ENCODE measurements around the gene RPL7A.
A peak's percentile ranks its signal among the peaks of the same experiment; 100 is the strongest.
"Not testable (repeated sequence)": the region's sequence is repeated elsewhere in the genome, so short reads cannot be mapped to it uniquely, and the experiment has no call there.

Gene RPL7A

DNA sequence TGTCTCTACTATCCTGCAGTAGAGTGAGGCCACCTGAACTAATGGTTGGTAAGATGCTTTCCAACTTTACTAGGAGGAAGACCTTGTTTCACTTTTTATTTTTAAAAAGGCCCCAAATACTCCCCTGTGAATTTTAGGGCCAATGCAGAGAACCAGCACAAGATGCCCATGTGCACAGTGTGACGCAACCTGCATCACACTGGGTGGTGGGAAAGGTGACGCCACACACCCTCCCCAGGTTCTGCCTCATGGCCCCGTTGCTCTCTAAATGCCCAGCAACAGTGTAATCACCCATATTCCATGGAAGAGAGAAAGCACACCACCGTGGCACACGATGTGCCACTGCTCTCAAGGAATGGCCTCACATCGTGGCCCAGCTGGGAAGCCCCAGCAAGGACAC, 21.4 kb downstream of the RPL7A start:
- no peak for DNase-seq (ENCODE audit: low read depth)

DNA sequence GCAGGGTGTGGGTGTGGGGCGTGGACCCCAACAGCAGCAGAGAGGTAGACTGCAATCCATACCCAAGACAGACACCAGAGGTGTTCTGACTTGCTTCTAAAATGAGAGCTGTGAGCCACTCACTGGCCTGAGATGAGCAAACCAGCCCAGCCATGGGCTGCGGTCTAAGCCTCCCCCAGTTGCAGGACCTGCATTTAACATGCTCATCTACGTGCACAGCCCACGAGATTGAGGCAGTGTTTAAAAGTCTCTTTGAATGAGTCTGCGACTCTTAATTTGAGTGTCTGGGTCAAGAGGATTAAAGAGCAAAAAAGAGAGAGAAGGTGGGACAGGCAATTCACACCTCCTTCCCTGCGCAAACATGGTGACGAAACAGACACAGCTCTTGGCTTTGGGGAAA, 21.9 kb downstream of the RPL7A start:
- DNase-seq (ENCODE audit: low read depth): no peak

- DNase-seq (ENCODE audit: low read depth): no peak
These were observed 22.7 kb downstream of the RPL7A start for GRCh38 chr9:133370685-133371084.

DNA sequence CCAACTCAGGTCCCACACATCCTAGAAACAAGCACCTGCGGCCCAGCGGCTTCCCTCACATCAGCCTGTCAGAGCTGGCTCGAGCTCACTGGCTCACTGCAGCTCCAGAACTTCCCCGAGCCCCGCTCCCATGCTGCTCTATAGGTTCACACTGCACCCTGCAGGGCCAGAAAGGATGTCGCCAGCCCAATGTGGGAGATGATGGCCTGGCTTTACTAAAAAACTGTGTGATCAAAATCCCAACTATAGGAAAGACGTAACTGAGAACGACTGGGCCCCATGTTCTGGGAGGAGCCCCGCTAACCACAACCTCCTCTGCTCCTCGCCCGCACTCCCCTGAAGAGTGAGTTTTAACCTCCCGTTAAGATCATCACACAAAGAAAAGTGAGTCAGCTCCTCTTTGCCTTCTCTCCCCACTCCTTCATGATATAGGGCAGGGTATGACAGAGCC, 23.3 kb downstream of the RPL7A start:
- DNase-seq (ENCODE audit: low read depth): no peak

- DNase-seq (ENCODE audit: low read depth): no peak
These were observed 24.1 kb downstream of the RPL7A start for GRCh38 chr9:133372144-133372543.

- DNase-seq (ENCODE audit: low read depth): no peak
These were observed 26.6 kb downstream of the RPL7A start for GRCh38 chr9:133374612-133375115.

DNA sequence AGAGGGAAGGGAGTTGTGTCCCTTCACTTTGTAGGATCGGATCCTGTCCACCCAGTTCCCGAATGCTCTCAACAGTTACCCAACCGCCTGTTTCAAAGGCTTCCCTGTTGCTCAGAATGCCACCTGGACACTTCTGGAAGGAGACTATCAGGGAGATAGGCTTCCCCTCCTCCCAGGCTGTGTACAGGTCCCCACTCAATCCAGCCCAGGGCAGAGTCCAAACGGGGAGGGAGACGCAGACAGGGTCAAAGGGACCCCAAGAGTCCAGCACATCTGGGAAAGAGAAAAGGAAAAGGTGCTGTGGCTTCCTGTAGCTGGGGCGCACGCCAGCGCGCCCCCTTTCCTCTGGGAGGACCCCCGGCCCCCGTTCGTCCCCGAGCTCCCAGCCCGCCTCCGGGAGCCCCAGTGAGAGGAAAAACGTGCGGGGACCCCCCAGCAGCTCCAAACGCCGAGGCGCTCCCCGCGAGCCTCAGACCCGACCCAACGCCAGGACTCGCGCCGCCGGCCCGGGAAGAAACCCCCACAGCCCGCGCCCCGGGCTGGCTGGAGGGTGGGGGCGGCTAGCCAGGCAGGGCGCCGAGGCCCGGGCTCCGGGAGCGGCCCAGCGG, 27.2 kb downstream of the RPL7A start:
- no peak for DNase-seq (ENCODE audit: low read depth)

DNA sequence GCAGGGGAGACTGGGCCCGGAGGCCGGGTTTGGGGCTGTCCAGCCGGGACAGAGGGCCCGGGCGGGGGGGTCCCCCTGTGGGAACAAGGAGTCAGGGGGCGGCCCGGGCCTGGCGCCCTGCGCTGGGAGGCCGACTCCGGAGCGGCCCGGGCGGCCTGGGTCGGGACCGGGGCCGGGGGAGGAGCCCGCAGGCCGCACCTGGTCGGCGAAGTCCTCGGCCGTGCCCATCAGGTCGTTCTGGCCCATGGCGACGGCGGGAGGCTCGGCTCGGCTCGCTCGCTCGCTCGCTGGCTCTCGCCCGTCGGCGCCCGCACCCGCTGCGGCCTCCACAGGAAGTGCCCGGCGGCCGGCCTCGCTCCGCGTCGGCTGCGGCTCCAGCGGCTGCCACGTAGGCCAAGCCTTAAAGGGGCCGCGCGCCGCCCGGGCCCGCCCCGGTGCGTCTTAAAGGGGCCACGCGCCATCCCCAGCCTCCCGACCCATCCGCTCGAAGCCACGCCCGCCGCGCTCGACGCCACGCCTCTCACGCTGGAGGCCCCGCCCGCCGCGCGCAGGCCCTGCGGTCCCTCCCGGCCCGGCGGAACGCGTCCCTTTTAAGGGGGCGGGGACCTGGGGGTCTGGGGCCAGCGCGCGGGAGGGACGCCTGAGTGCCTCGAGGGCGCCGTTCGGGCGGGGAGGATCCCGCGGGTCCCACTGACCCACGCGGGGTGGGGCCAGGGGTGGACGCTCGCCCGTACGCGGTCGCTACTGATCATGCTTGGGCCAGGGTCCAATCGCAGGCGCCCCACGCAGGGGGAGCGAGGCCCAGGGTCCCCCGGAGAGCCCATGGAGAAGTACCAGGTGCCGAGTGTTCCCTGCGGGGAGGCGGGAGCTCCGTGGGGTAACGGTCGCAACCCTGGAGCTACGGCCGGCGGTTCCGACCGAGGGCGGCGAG, 28.0 kb downstream of the RPL7A start, which contains the start of the genes STKLD1 and SURF4:
Gene STKLD1 (plus strand): TSS at position 643 of the 931 bp plus-strand sequence. CDS start 108 bp downstream, at position 751.
Gene SURF4 (minus strand): TSS at position 337 of the 931 bp plus-strand sequence. CDS start 91 bp downstream, at position 246.
- DNase-seq (ENCODE audit: low read depth): peak; percentile 47

DNA sequence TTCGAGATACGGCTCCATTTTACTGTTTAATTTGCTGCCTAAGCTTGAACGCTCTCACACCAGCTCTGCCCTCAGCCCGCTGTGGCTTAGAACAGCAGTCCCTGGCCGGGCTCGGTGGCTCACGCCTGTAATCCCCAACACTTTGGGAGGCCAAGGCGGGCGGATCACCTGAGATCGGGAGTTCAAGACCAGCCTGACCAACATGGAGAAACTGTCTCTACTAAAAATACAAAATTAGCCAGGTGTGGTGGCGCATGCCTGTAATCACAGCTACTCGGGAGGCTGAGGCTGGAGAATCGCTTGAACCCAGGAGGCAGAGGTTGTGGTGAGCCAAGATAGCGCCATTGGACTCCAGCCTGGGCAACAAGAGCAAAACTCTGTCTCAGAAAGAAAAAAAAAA, 29.3 kb downstream of the RPL7A start:
- not testable (repeated sequence) for DNase-seq (ENCODE audit: low read depth)

GRCh38 chr9:133377721-133378216, 29.8 kb downstream of the RPL7A start:
- peak; percentile 64 for DNase-seq (ENCODE audit: low read depth)

GRCh38 chr9:133378408-133378962, 30.5 kb downstream of the RPL7A start:
- DNase-seq (ENCODE audit: low read depth): no peak

- no peak for DNase-seq (ENCODE audit: low read depth)
These were observed 31.4 kb downstream of the RPL7A start for GRCh38 chr9:133379153-133380086.

DNA sequence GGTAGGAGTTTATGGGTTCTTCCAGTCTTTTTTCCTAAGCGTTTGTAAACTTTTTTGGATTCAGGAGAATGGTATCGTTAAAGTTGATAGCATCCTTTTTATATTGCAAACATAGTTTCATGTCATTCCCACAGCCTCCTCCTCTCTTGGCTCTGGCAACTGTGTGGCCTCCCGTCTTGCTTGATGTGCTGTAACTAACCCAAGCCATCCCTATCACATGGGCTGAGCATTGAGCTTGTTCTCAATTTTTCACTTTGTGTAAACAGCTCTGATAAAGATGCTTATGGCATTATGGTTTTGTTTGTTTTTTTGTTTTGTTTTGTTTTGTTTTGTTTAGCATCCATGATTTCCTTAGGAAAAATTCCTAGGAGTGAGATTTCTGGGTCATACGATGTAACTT, 32.7 kb downstream of the RPL7A start:
- no peak for DNase-seq (ENCODE audit: low read depth)

- no peak for DNase-seq (ENCODE audit: low read depth)
These were observed 34.6 kb downstream of the RPL7A start for GRCh38 chr9:133382507-133383141.

GRCh38 chr9:133383438-133383837, 35.4 kb downstream of the RPL7A start:
- DNase-seq (ENCODE audit: low read depth): no peak

DNA sequence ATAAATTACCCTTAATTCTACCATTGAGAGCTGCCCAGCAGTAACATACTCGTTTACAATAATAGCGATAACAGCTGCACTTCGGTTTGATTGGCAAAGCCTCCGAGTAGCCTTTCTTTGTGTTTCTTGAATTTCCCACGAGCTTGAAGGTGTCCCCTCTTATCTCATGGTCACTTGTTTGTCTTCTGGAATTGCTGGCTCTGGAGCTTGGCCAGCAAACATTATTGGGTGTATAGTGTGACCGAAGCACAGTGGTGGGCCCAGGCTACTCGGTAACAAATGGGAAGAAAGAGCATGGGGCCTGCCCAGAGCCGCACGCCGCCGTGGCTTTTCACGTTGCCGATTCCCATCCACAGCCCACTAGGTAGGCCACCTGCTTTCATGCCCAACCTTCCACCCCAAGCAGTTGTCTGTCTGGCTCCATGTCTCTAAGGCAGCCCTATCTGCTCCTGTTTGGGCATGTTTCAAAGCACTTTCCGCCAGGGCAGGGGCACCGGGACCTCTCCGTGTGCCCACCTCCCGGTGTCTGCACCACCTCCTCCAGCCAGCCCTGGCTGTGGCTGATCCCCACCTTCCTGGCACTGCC, 36.8 kb downstream of the RPL7A start:
- no peak for DNase-seq (ENCODE audit: low read depth)

DNA sequence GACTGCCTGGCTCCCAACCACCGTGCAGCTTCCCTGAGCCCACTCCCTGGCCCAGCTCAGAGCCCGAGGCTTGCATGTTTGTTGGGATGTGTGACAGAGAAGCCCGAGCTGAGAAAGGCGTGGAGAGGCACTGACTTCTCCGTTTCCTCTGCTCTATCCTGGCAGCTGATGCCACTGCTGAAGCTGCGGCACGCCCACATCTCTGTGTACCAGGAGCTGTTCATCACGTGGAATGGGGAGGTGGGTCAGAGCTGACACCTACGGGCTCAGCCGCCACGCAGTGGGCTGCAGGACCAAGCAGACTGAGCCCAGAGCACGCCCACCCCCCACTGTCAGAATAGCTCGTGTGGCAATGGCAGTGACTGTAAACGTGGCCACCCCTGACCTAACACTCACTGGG, 37.4 kb downstream of the RPL7A start:
- no peak for DNase-seq (ENCODE audit: low read depth)

DNA sequence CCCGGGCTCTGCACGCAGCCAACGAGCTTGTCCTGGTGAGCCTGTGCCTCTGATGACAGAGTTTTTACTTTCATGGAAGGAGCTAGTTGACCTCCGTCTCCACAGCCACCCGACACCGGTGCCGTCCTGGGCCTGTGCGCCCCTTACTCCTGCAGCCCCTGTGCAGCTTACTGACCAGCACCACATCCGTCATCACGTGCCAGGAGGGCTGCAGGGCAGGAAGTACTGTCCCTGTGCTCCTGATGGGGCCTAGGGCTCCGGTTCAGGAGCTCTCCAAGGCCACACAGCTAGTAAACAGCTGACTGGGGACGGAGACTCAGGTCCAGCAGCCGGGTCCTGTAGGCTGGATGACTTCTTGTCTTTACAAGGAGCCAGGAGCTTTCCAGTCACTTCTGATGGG, 38.3 kb downstream of the RPL7A start:
- no peak for DNase-seq (ENCODE audit: low read depth)

DNA sequence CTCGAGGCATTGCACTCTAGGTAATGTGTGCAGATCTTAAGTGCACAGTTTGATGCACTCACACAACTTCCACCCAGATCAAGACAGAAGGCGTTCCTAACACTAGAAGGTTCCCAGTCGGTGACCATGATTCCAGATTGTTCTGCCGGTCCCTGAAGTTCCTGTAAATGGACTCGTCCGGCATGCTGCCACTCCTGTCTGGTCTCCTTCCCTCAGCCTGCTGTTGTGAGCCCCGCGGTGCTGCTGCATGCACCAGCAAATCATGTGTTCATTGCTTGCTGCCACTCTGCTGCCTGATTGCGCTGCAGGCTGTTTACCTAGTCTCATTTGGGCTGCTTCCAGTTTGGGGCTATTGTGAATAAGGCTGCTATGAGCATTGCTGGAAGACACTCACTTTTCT, 39.7 kb downstream of the RPL7A start:
- no peak for DNase-seq (ENCODE audit: low read depth)

DNA sequence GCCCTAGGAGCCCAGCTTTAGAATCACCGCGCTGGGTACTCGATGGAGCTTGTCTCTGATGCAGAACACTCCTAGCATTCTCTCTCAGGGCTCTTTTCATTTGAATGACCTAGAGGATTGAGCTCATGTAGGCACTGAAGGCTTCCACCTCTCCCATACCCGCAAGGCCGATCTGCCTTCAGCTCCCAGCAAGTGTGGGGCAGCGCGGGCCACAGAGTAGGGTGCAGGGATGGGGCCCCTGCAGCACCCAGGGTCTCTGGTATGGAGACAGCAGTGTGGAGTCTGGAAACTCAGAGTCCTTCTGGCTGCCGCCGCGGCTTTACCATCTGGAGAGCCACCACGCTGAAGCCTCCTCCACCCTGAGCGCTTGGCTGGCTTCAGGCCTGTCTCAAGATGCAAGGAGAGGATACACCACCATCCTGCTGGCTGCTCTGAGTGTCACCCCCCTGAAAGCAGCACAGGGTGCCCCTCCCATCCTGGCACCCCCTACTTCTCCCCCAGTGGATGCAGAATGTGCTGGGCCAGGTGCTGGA, 41.1 kb downstream of the RPL7A start:
- no peak for DNase-seq (ENCODE audit: low read depth)

All from GM04503 (cell line).